IPS-15b (cell line): Measurements from ENCODE around the gene COL1A1.

Source experiments
- H3K27me3 ChIP-seq: one replicate; pipeline ENCODE4 v1.6.1; 2013; ENCODE audit warnings: low read length; ENCODE audit not compliant: control insufficient read depth, insufficient read depth
- H3K36me3 ChIP-seq: one replicate; pipeline ENCODE4 v1.6.1; 2013; ENCODE audit warnings: low read length; ENCODE audit not compliant: control insufficient read depth, insufficient read depth
- H3K4me1 ChIP-seq: one replicate; pipeline ENCODE4 v1.6.1; 2013; ENCODE audit warnings: mild to moderate bottlenecking, low read length; ENCODE audit not compliant: control insufficient read depth, insufficient read depth
- H3K4me3 ChIP-seq: one replicate; pipeline ENCODE4 v1.5.1; 2013; ENCODE audit warnings: low read depth, low read length
- H3K9ac ChIP-seq: one replicate; pipeline ENCODE4 v1.6.1; 2013; ENCODE audit warnings: low read depth, mild to moderate bottlenecking, low read length
- H3K9me3 ChIP-seq: one replicate; pipeline ENCODE4 v1.6.1; 2013; ENCODE audit warnings: mild to moderate bottlenecking, low read length; ENCODE audit not compliant: control insufficient read depth, insufficient read depth

Gene COL1A1

GRCh38 chr17:50194934-50195865 is 6.2 kb downstream of the COL1A1 start:
- Histone ChIP-seq H3K27me3 (no peaks in the 10 kb centered on the region), H3K9me3 (no peaks in the 10 kb centered on the region), H3K9ac (no peak overlapping the region), H3K4me3 (no peak overlapping the region), H3K36me3 (peaks cover 75% of the 10 kb centered on the region), H3K4me1 (no peaks in the 10 kb centered on the region)

DNA sequence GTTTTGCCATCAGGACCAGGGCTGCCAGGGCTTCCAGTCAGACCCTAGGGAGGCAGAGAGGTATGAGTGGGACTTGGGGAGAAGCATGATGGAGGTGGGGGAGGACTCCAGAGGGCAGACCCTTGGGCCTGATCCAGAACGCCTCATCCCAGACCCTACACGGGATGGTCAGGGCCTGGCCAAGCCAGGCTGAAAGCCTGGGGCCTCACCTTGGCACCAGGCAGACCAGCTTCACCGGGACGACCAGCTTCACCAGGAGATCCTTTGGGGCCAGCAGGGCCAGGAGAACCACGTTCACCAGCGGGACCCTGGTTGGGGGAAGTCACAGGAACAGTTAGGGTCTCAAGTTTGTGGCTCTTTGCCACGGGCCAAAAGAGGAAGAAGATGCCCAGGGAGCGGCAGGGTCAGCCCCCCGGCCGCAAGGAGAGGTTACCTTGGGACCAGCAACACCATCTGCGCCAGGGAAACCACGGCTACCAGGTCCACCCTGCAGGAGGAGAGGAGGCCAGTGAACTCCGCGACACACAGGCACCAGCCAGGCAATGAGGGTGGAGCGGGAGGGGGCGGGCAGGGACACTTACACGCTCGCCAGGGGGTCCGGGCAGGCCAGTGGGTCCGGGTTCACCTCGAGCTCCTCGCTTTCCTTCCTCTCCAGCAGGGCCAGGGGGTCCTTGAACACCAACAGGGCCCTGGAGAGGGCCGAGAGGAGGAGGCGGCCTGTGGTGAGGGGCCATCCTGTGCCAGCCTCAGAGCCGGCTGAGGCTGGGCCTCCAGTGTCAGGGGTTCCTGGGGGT is 7.1 kb downstream of the COL1A1 start:
- Histone ChIP-seq H3K27me3 (no peaks in the 10 kb centered on the region), H3K4me3 (no peak overlapping the region)

DNA sequence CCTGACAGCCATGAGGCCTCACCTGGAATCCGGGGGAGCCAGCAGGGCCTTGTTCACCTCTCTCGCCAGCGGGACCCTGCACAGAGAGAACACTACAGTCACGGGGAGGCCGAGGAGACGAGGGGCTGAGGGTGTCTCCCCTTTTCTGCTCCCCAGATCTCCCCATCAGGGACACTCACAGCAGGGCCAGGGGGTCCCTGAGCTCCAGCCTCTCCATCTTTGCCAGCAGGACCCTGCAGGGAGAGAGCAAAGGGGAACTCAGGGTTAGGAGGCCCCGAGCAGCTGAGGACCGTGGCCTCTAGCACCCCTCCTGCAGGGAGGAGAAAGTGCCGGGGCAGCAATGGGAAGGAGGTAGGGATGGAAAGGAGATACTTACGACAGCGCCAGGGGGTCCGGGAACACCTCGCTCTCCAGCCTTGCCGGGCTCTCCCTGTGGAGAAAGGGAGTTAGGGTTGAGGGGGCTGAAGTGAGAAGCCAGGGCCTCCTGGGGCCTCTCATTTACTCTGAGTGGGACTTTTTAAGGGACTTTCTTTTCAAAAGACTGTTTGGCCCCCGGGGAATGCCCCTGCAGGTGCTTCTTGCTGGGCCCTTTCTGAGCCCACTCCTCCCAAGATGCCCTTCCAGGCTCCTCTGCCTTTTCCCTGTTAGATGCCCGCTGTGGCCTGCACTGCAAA is 8.7 kb downstream of the COL1A1 start:
- no peak overlapping the region for H3K4me3 ChIP-seq
- H3K4me1 ChIP-seq, result no peaks in the 10 kb centered on the region
- no peaks in the 10 kb centered on the region for H3K27me3 ChIP-seq
- no peak overlapping the region for H3K9ac ChIP-seq
- H3K36me3 ChIP-seq, result peaks cover 95% of the 10 kb centered on the region
- H3K9me3 ChIP-seq, result no peaks in the 10 kb centered on the region

More for the DNA sequence above, 7.1 kb downstream of the COL1A1 start:
- Histone ChIP-seq H3K9ac (no peak overlapping the region), H3K36me3 (peaks cover 84% of the 10 kb centered on the region), H3K4me1 (no peaks in the 10 kb centered on the region), H3K9me3 (no peaks in the 10 kb centered on the region)

DNA sequence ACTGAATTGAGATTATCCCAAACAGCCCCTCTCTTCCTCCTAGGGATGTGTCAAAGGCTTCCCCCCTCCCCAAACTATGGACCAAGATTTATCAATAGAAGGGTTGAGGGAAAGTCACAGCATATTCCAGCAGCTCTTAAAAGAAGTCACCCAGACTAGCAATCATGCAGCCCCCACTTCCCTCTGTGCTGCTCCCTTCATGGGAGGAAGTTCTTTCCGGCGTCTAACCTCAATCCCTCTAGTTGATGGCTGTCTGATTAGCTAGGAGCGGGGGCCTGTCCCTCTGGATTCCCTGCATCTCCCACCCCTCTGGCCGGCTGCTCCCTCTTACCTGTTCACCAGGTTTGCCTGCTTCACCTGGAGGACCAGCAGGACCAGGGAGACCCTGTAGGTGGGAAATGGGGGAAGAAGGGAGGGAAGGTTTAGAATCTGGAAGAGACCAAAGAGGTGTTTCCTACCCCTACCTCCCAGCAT is 9.2 kb downstream of the COL1A1 start:
- Histone ChIP-seq H3K4me1 (no peaks in the 10 kb centered on the region), H3K9me3 (no peaks in the 10 kb centered on the region), H3K27me3 (no peaks in the 10 kb centered on the region), H3K9ac (no peak overlapping the region), H3K36me3 (peaks cover 95% of the 10 kb centered on the region), H3K4me3 (no peak overlapping the region)

GRCh38 chr17:50191359-50192143 is 9.9 kb downstream of the COL1A1 start:
- H3K36me3 ChIP-seq, result peaks cover 95% of the 10 kb centered on the region
- H3K9ac ChIP-seq, result no peak overlapping the region
- no peaks in the 10 kb centered on the region for H3K27me3 ChIP-seq
- H3K4me3 ChIP-seq, result no peak overlapping the region
- H3K4me1 ChIP-seq, result no peaks in the 10 kb centered on the region
- no peaks in the 10 kb centered on the region for H3K9me3 ChIP-seq

DNA sequence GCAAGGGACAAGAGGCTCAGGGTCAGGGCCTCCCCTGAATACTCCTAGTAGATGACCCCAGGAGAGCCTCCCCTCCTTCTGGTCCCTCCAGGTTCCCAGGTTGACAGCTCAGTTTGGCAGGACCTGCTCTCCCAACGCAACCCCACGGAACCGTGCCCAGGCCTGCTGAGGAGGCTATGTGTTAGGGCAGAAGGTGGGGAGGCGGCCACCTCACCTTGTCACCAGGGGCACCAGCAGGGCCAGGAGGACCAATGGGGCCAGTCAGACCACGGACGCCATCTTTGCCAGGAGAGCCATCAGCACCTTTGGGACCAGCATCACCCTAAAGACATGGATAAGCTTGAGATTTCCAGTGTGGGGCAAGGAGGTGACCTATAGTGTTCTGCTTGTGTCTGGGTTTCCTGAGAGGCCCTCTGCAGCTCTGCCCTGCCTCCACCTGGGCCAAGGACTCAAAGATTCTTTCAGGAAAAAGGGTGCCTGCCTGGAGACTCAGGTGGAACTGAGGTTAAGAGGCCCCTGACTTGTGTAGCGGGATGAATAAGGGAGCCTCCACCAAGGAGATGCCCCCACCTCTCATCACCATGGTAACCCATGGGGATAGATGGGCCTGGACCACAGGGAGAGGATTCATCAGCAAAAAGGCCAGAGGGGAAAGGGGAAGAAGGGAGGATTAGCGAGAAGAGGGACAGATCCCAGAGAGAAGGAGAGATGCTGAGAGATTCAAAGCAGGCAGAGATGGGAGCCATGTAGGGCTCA is 10.7 kb downstream of the COL1A1 start:
- Histone ChIP-seq H3K4me3 (no peak overlapping the region), H3K36me3 (peaks cover 95% of the 10 kb centered on the region), H3K9ac (no peak overlapping the region), H3K27me3 (no peaks in the 10 kb centered on the region), H3K9me3 (no peaks in the 10 kb centered on the region), H3K4me1 (no peaks in the 10 kb centered on the region)

GRCh38 chr17:50190293-50190602 is 11.2 kb downstream of the COL1A1 start:
- Histone ChIP-seq H3K4me1 (no peaks in the 10 kb centered on the region), H3K36me3 (peaks cover 93% of the 10 kb centered on the region), H3K27me3 (no peaks in the 10 kb centered on the region), H3K4me3 (no peak overlapping the region), H3K9me3 (no peaks in the 10 kb centered on the region), H3K9ac (no peak overlapping the region)

- H3K36me3 ChIP-seq, result peaks cover 88% of the 10 kb centered on the region
- H3K9me3 ChIP-seq, result no peaks in the 10 kb centered on the region
- no peaks in the 10 kb centered on the region for H3K4me1 ChIP-seq
- no peak overlapping the region for H3K9ac ChIP-seq
- H3K27me3 ChIP-seq, result no peaks in the 10 kb centered on the region
- H3K4me3 ChIP-seq, result no peak overlapping the region
Observed at GRCh38 chr17:50189550-50190292, 11.7 kb downstream of the COL1A1 start.

DNA sequence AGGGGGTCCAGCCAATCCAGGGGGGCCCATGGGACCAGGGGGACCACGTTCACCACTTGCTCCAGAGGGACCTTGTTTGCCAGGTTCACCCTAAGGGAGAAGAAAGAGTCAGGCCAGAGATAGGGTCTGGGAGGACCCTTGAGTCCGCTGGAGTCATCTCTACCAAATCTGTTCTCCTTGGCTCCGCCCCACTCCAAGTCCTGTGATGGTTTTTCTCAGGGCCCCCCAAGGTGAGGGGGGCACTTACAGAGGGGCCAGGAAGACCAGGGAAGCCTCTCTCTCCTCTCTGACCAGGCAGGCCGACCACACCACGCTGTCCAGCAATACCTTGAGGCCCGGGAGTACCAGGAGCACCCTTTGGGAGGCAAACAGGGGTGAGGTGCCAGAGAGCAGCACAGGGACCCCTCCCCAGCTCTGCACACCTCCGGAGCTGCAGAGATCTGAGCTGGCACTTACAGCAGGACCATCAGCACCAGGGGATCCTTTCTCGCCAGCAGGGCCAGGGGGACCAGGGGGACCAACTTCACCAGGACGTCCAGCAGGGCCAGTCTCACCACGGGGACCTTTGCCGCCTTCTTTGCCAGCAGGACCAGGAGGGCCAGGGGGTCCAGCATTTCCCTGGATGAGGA is 12.4 kb downstream of the COL1A1 start:
- no peaks in the 10 kb centered on the region for H3K9me3 ChIP-seq
- no peak overlapping the region for H3K4me3 ChIP-seq
- peaks cover 81% of the 10 kb centered on the region for H3K36me3 ChIP-seq
- no peaks in the 10 kb centered on the region for H3K27me3 ChIP-seq
- no peak overlapping the region for H3K9ac ChIP-seq
- peaks cover under 1% of the 10 kb centered on the region for H3K4me1 ChIP-seq

DNA sequence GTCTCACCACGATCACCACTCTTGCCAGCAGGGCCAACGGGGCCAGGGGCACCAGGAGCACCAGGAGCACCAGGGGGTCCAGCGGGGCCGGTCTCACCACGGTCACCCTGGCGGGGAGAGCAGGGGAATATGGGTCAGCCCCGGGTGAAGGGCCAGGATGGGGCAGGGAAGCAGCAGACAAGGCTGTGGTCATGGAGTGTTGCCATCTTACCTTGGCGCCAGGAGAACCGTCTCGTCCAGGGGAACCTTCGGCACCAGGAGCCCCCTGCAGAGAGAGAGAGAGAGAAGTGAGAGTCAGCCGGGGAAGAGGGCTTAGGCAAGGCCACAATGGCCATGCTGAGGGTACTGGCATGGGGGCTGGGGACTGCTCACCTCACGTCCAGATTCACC is 12.9 kb downstream of the COL1A1 start:
- no peaks in the 10 kb centered on the region for H3K27me3 ChIP-seq
- H3K9me3 ChIP-seq, result no peaks in the 10 kb centered on the region
- H3K36me3 ChIP-seq, result peaks cover 77% of the 10 kb centered on the region
- H3K4me1 ChIP-seq, result peaks cover 4% of the 10 kb centered on the region
- no peak overlapping the region for H3K4me3 ChIP-seq
- H3K9ac ChIP-seq, result no peak overlapping the region
